Camera-type eye (tissue), 1 donor: ENCODE results near the gene BPIFB6. TPM values are rescaled to one million over a fixed set of nuclear protein-coding genes. Genes with fewer than 3 reads are reported as not detected.

ENCODE experiments used
- total RNA-seq: library from RNA; depleted of rRNA; stranded (reverse); fragments of >200 nt; gene quantifications from one replicate; pipeline ENCODE4 v1.2.3, GENCODE V29; 2014

The BPIFB6 gene
- total RNA-seq, result not detected

GRCh38 chr20:33031531-33031930 lies at the start of gene BPIFB6:
TSS of gene BPIFB6 (plus strand) at chr20:33031648. CDS start at chr20:33031648, 0 bp downstream.

GRCh38 chr20:33004141-33004751 lies 27.2 kb upstream of the BPIFB6 start, which contains the start of gene SUN5:
TSS of gene SUN5 (minus strand) at chr20:33004433. CDS start at chr20:33004340, 93 bp downstream.

GRCh38 chr20:33007376-33008335 lies 23.8 kb upstream of the BPIFB6 start, which contains the start of gene BPIFB2:
TSS of gene BPIFB2 (plus strand) at chr20:33007704. CDS start at chr20:33008575, 871 bp downstream.

GRCh38 chr20:33053291-33054106 lies 22.1 kb downstream of the BPIFB6 start, which contains the start of gene BPIFB3:
TSS of gene BPIFB3 (plus strand) at chr20:33053903. CDS start at chr20:33055436, 1,533 bp downstream.

GRCh38 chr20:33079259-33079658 lies 47.8 kb downstream of the BPIFB6 start, which contains the start of gene BPIFB4:
TSS of gene BPIFB4 (plus strand) at chr20:33079643. CDS start at chr20:33081527, 1,884 bp downstream.

Other genes with a start within 250 kb of the BPIFB6 start
- 145 TPM for gene MAPRE1, start 211.7 kb upstream of the BPIFB6 start, total RNA-seq
- gene EFCAB8, start 172.7 kb upstream of the BPIFB6 start, total RNA-seq, result 0.05 TPM
- gene SUN5, start 27.2 kb upstream of the BPIFB6 start, total RNA-seq, result not detected
- not detected for gene BPIFB2, start 23.9 kb upstream of the BPIFB6 start, total RNA-seq
- not detected for gene BPIFB3, start 22.3 kb downstream of the BPIFB6 start, total RNA-seq
- 0.22 TPM for gene BPIFB4, start 48.0 kb downstream of the BPIFB6 start, total RNA-seq
- gene BPIFA2, start 136.5 kb downstream of the BPIFB6 start, total RNA-seq, result not detected
- not detected for gene BPIFA3, start 185.7 kb downstream of the BPIFB6 start, total RNA-seq
- not detected for gene BPIFA1, start 204.3 kb downstream of the BPIFB6 start, total RNA-seq